ENCODE results near the gene TLE2.
A peak's percentile ranks its signal among the peaks of the same experiment; 100 is the strongest.
"Not testable (repeated sequence)": the region's sequence is repeated elsewhere in the genome, so short reads cannot be mapped to it uniquely, and the experiment has no call there.

Gene TLE2

DNA sequence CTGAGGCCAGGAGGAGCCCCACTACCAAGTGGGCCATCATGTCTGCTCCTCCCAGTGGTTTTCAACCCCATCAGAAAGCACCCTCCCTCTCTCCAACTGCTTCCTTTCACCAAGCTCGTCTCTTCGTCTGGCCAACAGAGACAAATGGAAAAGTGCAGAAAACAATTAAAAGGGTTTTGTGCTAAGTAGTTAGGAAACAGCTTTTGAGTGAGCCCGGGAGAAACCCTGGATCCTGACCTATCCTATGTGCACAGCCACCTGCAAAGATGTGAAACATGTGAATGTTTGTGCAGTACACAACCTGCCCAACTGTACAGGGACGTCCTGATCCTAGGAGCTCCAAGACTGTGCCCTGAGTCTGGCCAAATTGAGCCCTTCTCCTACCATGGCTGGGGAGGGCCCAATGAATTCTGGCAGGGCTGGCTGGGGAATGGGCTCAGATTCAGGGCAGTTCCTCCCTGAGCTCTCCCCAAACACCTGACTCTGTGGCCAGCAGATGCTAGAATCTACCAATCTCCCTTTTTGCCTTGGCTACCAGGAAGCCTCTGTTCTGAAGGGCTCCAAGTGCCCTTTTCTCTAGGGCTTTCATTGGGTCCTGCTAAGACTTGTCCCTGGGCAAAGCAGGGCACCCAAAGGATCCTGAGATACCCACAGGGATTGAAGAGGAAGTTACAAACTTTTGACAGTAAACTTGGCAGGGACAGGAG is 25.3 kb upstream of the TLE2 start:
- Histone ChIP-seq H3K9ac (ENCODE audit: low read depth, low read length) (no peak overlapping the region), H3K36me3 (ENCODE audit: control insufficient read depth, insufficient read depth, low read length) (peaks cover 14% of the 10 kb centered on the region), H3K4me3 (ENCODE audit: low read depth, low read length) (no peak overlapping the region), H3K9me3 (ENCODE audit: control insufficient read depth, insufficient read depth, low read length) (no peaks in the 10 kb centered on the region), H3K4me1 (ENCODE audit: control insufficient read depth, insufficient read depth, low read length) (peaks cover 12% of the 10 kb centered on the region), H3K27me3 (ENCODE audit: control insufficient read depth, insufficient read depth, low read length) (no peaks in the 10 kb centered on the region)

GRCh38 chr19:3053780-3054179 is 24.7 kb upstream of the TLE2 start:
- H3K36me3 ChIP-seq (ENCODE audit: control insufficient read depth, insufficient read depth, low read length) = peaks cover 13% of the 10 kb centered on the region
- H3K9ac ChIP-seq (ENCODE audit: low read depth, low read length) = no peak overlapping the region
- peaks cover 12% of the 10 kb centered on the region for H3K4me1 ChIP-seq (ENCODE audit: control insufficient read depth, insufficient read depth, low read length)
- H3K4me3 ChIP-seq (ENCODE audit: low read depth, low read length) = no peak overlapping the region
- H3K27me3 ChIP-seq (ENCODE audit: control insufficient read depth, insufficient read depth, low read length) = no peaks in the 10 kb centered on the region
- no peaks in the 10 kb centered on the region for H3K9me3 ChIP-seq (ENCODE audit: control insufficient read depth, insufficient read depth, low read length)

- H3K27me3 ChIP-seq (ENCODE audit: control insufficient read depth, insufficient read depth, low read length) = no peaks in the 10 kb centered on the region
- H3K4me1 ChIP-seq (ENCODE audit: control insufficient read depth, insufficient read depth, low read length) = peaks cover 12% of the 10 kb centered on the region
- H3K36me3 ChIP-seq (ENCODE audit: control insufficient read depth, insufficient read depth, low read length) = peaks cover 13% of the 10 kb centered on the region
- no peaks in the 10 kb centered on the region for H3K9me3 ChIP-seq (ENCODE audit: control insufficient read depth, insufficient read depth, low read length)
- H3K4me3 ChIP-seq (ENCODE audit: low read depth, low read length) = no peak overlapping the region
- H3K9ac ChIP-seq (ENCODE audit: low read depth, low read length) = no peak overlapping the region
Observed at GRCh38 chr19:3053218-3053621, 24.1 kb upstream of the TLE2 start.

- peaks cover 15% of the 10 kb centered on the region for H3K4me1 ChIP-seq (ENCODE audit: control insufficient read depth, insufficient read depth, low read length)
Observed at GRCh38 chr19:3050016-3050415, 20.9 kb upstream of the TLE2 start.

GRCh38 chr19:3049089-3049488 is 20.0 kb upstream of the TLE2 start:
- Histone ChIP-seq H3K9ac (ENCODE audit: low read depth, low read length) (no peak overlapping the region), H3K4me1 (ENCODE audit: control insufficient read depth, insufficient read depth, low read length) (peaks cover 6% of the 10 kb centered on the region), H3K36me3 (ENCODE audit: control insufficient read depth, insufficient read depth, low read length) (peaks cover under 1% of the 10 kb centered on the region), H3K9me3 (ENCODE audit: control insufficient read depth, insufficient read depth, low read length) (no peaks in the 10 kb centered on the region), H3K27me3 (ENCODE audit: control insufficient read depth, insufficient read depth, low read length) (peaks cover 4% of the 10 kb centered on the region), H3K4me3 (ENCODE audit: low read depth, low read length) (no peak overlapping the region)

More at GRCh38 chr19:3050016-3050415, 20.9 kb upstream of the TLE2 start:
- not testable (repeated sequence) for H3K9me3 ChIP-seq (ENCODE audit: control insufficient read depth, insufficient read depth, low read length); H3K4me3 ChIP-seq (ENCODE audit: low read depth, low read length); H3K27me3 ChIP-seq (ENCODE audit: control insufficient read depth, insufficient read depth, low read length); H3K9ac ChIP-seq (ENCODE audit: low read depth, low read length)
- peaks cover 10% of the 10 kb centered on the region for H3K36me3 ChIP-seq (ENCODE audit: control insufficient read depth, insufficient read depth, low read length)

DNA sequence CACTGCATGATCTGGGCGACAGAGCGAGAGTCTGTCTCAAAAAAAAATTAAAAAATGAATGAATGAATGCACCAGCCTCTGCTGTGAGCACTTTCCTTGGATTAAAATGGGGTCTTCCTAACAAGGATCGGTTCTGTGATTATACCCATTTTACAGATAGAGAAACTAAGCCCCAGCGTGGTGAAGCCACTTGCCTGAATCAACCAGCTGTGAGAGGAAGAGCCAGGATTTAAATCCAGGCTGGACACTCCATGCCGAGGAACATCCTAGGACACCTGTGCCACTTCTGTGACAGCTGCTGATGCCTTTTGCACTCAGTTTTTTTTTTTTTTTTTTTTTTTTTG is 19.1 kb upstream of the TLE2 start:
- Histone ChIP-seq H3K27me3 (ENCODE audit: control insufficient read depth, insufficient read depth, low read length) (peaks cover 4% of the 10 kb centered on the region), H3K9ac (ENCODE audit: low read depth, low read length) (no peak overlapping the region), H3K9me3 (ENCODE audit: control insufficient read depth, insufficient read depth, low read length) (no peaks in the 10 kb centered on the region), H3K36me3 (ENCODE audit: control insufficient read depth, insufficient read depth, low read length) (no peaks in the 10 kb centered on the region), H3K4me1 (ENCODE audit: control insufficient read depth, insufficient read depth, low read length) (peaks cover 6% of the 10 kb centered on the region), H3K4me3 (ENCODE audit: low read depth, low read length) (no peak overlapping the region)

- Histone ChIP-seq H3K4me3 (ENCODE audit: low read depth, low read length) (peak overlapping the region; percentile 43), H3K36me3 (ENCODE audit: control insufficient read depth, insufficient read depth, low read length) (no peaks in the 10 kb centered on the region), H3K27me3 (ENCODE audit: control insufficient read depth, insufficient read depth, low read length) (peaks cover 4% of the 10 kb centered on the region), H3K9me3 (ENCODE audit: control insufficient read depth, insufficient read depth, low read length) (no peaks in the 10 kb centered on the region), H3K4me1 (ENCODE audit: control insufficient read depth, insufficient read depth, low read length) (peaks cover 6% of the 10 kb centered on the region), H3K9ac (ENCODE audit: low read depth, low read length) (no peak overlapping the region)
Observed at GRCh38 chr19:3047496-3048189, 18.6 kb upstream of the TLE2 start.

DNA sequence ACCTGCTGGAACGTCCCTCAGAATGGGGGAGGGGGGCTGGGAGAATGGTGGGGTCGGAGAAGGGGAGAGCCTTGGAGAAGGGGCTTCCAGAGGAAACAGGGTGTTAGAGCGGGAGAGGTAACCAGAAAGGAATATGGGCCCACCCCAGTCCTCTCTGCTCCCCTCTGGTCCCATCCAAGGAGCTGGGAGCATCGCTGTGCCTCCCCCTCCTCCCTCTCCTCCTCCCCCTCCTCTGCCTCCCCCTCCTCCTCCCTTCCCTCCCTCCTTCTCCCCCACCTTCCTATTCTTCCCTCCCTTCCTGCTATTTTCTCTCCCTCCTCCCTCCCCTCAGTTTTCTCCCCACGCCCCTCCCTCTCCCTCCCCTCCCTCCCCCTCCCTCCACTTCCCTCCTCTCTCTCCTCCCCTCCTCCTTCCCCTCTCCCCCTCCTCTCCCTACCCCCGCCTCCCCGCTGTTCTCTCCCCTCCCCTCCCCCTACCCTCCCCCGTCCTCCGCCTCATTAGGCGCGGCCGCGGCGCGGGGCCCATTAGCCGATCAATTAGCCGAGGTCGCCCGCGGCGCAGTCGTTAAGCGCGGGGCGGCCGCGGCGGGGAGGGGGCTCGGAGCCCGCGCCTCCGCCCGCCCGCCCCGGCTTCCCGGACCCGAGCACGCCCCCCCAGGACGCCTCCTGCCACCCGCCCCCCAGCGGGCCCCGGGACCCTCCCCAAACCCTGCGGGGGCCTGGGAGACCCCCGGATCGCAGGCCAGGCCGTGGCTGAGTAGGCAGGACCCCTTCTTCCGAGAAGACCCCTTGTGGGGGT is 17.8 kb upstream of the TLE2 start:
- Histone ChIP-seq H3K9me3 (ENCODE audit: control insufficient read depth, insufficient read depth, low read length) (no peaks in the 10 kb centered on the region), H3K9ac (ENCODE audit: low read depth, low read length) (no peak overlapping the region)

DNA sequence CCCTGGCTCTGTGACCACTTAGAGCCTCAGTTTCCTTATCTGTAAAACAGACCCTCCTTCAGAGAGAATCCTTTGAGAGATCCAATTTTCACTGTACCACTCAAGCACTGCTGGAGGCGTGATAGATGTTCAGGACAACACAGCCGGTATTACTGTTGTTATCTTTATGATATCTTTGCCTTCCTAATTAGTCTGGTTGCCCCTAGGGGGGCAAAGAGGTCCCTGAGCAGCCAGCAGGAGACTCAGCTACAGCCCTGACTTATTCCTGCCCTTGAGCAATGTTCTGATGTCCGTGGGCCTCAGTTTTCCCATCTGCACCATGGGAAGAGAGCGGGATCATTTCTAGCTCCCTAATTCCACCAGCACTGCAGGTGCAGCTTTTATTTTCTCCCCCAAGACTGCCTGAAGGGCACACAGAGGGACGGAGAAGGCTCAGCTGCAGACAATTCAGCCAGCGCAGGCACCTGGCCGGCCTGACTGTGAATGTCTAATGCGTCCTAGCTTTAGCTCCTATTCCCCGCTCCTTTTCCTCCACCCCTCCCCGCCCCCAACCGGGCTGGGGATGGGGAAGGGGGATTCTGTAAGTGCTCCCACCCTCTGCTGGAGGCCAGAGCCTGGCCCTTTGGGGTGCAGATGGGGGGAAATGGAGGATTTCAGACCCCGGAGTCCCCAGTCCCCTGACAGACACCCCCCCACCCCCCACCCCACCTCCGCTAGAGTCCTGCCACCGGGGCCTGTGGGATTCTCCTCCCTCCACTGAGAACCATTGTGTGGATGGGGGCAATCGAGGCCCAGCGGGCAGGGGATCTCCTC is 17.0 kb upstream of the TLE2 start:
- H3K36me3 ChIP-seq (ENCODE audit: control insufficient read depth, insufficient read depth, low read length) = no peaks in the 10 kb centered on the region
- peaks cover 4% of the 10 kb centered on the region for H3K27me3 ChIP-seq (ENCODE audit: control insufficient read depth, insufficient read depth, low read length)
- H3K4me3 ChIP-seq (ENCODE audit: low read depth, low read length) = peak overlapping the region; percentile 52
- H3K4me1 ChIP-seq (ENCODE audit: control insufficient read depth, insufficient read depth, low read length) = peaks cover 6% of the 10 kb centered on the region
- H3K9ac ChIP-seq (ENCODE audit: low read depth, low read length) = no peak overlapping the region
- no peaks in the 10 kb centered on the region for H3K9me3 ChIP-seq (ENCODE audit: control insufficient read depth, insufficient read depth, low read length)

More for the DNA sequence above, 17.8 kb upstream of the TLE2 start:
- Histone ChIP-seq H3K4me3 (ENCODE audit: low read depth, low read length) (peak overlapping the region; percentile 52), H3K4me1 (ENCODE audit: control insufficient read depth, insufficient read depth, low read length) (peaks cover 6% of the 10 kb centered on the region), H3K36me3 (ENCODE audit: control insufficient read depth, insufficient read depth, low read length) (no peaks in the 10 kb centered on the region), H3K27me3 (ENCODE audit: control insufficient read depth, insufficient read depth, low read length) (peaks cover 4% of the 10 kb centered on the region)

DNA sequence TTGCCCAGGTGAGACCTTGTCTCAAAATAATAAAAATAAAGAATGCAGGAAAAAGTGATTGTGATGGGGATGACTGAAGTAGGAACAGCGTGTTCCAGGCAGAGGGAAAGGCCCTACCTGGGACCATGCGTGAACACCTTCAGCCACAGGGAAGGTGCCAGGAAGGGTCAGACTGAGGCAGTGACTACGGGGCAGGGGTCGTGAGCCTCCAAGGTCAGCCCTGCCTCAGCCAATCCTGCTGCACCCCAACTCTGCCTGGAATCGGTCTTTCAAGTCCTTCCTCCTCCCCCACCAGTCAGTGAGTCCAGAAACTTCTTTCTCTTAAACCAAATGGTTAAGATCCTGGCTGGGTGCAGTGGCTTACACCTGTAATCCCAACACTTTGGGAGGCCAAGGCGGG is 16.1 kb upstream of the TLE2 start:
- no peak overlapping the region for H3K9ac ChIP-seq (ENCODE audit: low read depth, low read length)
- peaks cover 6% of the 10 kb centered on the region for H3K4me1 ChIP-seq (ENCODE audit: control insufficient read depth, insufficient read depth, low read length)
- H3K27me3 ChIP-seq (ENCODE audit: control insufficient read depth, insufficient read depth, low read length) = peaks cover 4% of the 10 kb centered on the region
- H3K4me3 ChIP-seq (ENCODE audit: low read depth, low read length) = no peak overlapping the region
- no peaks in the 10 kb centered on the region for H3K9me3 ChIP-seq (ENCODE audit: control insufficient read depth, insufficient read depth, low read length)
- no peaks in the 10 kb centered on the region for H3K36me3 ChIP-seq (ENCODE audit: control insufficient read depth, insufficient read depth, low read length)

DNA sequence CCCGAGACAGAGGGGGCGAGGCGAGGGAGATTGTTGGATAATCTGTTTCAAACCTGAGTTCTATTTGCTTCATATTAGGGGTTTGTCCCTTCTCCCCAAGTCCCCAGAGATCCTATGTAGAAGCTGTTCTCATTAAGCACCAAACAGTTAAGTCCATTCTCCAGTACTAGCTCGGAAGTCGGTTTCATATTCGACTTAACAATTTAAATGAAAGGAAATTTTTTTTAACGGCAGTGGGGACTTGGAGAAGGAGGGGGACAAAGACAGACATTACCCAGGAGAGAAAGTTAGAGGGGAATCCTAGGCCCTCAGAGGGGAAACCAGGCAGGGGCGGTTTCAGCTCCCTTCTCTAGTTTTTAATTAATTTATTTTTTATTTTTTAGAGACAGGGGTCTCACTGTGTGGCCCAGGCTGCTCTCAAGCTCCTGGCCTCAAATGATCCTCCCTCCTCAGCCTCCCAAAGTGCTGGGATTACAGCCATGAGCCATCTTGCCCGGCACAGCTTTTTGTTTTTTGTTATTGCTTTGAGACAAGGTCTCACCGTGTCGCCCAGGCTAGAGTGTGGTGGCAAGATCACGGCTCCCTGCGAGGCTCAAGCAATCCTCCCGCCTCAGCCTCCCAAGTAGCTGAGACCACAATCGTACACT is 13.7 kb upstream of the TLE2 start:
- no peak overlapping the region for H3K4me3 ChIP-seq (ENCODE audit: low read depth, low read length)
- H3K9ac ChIP-seq (ENCODE audit: low read depth, low read length) = no peak overlapping the region
- H3K27me3 ChIP-seq (ENCODE audit: control insufficient read depth, insufficient read depth, low read length) = peaks cover 4% of the 10 kb centered on the region
- H3K36me3 ChIP-seq (ENCODE audit: control insufficient read depth, insufficient read depth, low read length) = no peaks in the 10 kb centered on the region
- no peaks in the 10 kb centered on the region for H3K9me3 ChIP-seq (ENCODE audit: control insufficient read depth, insufficient read depth, low read length)
- H3K4me1 ChIP-seq (ENCODE audit: control insufficient read depth, insufficient read depth, low read length) = peaks cover 6% of the 10 kb centered on the region

All from iPS-15b (cell line).